Testis (tissue), 2 donors: ENCODE measurements around the gene UBAP1.

Source experiments
- POLR2A ChIP-seq: fragments of 450-650 bp; IDR thresholded peaks from one replicate; pipeline ENCODE4 v1.6.1; 2017; ENCODE audit warnings: antibody characterized with exemption, mild to moderate bottlenecking, moderate library complexity
- TF ChIP-seq, protein P1 (sequence below), 3 experiments: fragments of 450-650 bp in 2 of 3; fragments of 200-600 bp in 1 of 3; sonication (generic) in 1 of 3; IDR thresholded peaks; one replicate each; pipeline ENCODE4 v1.5.1; 2016 to 2019; ENCODE audit warnings: antibody characterized with exemption in 3 of 3, mild to moderate bottlenecking in 2 of 3, moderate library complexity in 1 of 3

DNA sequence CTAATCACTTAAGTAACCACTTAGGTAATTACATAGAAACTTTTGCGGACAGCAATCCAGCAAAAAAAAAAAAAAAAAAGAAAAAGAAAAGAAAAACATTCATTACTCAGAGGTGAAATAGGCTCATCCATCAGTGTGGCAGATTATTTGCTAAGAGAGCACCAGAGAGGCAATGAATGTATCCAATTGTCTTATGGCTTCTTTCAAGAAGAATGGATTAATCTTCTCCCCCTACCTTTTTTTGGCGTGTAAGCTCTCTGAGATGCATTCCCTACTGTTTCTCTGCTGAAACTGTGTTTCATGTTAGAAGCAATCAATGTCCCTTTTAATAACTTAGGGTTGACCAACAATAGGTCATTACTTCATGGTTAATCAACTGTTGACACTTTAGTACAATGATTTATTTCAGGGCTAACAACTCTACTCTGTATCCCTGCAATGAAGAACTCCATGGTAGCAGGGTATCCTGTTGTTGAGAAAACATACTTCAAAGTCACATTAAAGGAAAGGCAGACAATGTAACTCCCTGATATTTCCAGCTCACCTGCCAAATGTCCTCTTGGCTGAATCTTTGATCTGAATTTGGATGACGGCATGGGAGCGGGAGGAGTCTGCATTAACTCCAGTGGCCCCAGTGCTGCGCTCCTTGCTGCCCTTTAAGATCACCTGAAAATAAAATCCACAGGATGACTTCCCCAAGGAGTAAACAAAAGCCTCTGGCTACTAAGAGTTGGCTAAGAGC lies 92.6 kb downstream of the UBAP1 start:
- TF ChIP-seq, protein P1, sequence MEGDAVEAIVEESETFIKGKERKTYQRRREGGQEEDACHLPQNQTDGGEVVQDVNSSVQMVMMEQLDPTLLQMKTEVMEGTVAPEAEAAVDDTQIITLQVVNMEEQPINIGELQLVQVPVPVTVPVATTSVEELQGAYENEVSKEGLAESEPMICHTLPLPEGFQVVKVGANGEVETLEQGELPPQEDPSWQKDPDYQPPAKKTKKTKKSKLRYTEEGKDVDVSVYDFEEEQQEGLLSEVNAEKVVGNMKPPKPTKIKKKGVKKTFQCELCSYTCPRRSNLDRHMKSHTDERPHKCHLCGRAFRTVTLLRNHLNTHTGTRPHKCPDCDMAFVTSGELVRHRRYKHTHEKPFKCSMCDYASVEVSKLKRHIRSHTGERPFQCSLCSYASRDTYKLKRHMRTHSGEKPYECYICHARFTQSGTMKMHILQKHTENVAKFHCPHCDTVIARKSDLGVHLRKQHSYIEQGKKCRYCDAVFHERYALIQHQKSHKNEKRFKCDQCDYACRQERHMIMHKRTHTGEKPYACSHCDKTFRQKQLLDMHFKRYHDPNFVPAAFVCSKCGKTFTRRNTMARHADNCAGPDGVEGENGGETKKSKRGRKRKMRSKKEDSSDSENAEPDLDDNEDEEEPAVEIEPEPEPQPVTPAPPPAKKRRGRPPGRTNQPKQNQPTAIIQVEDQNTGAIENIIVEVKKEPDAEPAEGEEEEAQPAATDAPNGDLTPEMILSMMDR (IDR thresholded peaks at IDR 0.05): no peak
- TF ChIP-seq POLR2A: no peak
